ENCODE data around the gene APCDD1L. TPM values are rescaled to one million over a fixed set of nuclear protein-coding genes. Genes with fewer than 3 reads are reported as not detected.
"Not testable (repeated sequence)": the region's sequence is repeated elsewhere in the genome, so short reads cannot be mapped to it uniquely, and the experiment has no call there.

APCDD1L gene
- polyA plus RNA-seq, 1 of the 3 experiments (the other 2 are of a cell fraction): 0.99 TPM

DNA sequence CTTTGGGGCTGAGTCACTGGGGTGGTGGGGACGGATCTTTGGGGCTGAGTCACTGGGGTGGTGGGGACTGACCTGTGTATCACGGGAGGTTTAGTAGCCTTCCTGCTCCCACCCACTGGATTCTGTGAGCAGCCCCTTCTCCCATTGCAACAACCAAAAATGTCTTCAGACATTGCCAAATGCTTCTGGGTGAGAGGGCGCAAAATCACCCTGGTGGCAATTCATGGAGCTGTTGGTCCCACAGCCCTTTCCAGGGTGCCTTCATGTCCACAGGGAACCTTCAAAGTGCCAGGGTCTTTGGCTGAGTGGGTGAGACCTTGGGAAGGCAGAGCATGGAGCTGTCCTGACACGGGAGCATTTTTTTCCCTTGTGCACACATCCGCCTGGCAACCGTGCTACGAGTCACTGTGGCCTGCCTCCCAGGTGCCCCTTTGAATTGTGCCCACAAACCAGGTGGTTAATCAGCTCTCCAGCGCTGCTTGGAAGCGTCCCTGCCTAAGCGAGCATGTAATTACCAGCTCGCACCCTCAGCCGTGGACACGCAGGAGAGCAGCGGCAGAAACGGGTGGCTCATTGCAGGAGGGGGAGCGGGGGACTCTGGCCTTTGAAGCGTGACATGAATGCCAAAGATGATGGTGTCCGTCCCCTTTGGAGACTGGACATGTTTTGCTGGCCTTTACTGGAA, 27.4 kb upstream of the APCDD1L start:
- Histone ChIP-seq H3K9me3 (no peaks in the 10 kb centered on the region), H3K9me2 (no peaks in the 10 kb centered on the region), H3K4me3 (ENCODE audit: low read depth in 2 of 2, low read length in 1 of 2) (no peak overlapping the region), H2AFZ (ENCODE audit: low read depth) (no peak overlapping the region), H3K4me2 (no peak overlapping the region), H3F3A (replicated peaks; ENCODE audit: insufficient read depth) (peaks cover 11% of the 10 kb centered on the region), H3K79me2 (ENCODE audit: insufficient read depth) (no peaks in the 10 kb centered on the region), H4K20me1 (ENCODE audit: insufficient read depth) (no peaks in the 10 kb centered on the region), H3K27me3 (ENCODE audit: insufficient read depth) (no peaks in the 10 kb centered on the region), H3K36me3 (replicated peaks in 1 of 2; ENCODE audit: control insufficient read depth in 1 of 2, insufficient read depth in 2 of 2, low read length in 1 of 2) (no peaks in the 10 kb centered on the region), H3K27ac (ENCODE audit: low read depth in 2 of 2, low read length in 1 of 2) (peak overlapping the region in 1 of 2 experiments; percentile 58; a peak in 2 of 4 replicates), H3K4me1 (ENCODE audit: control insufficient read depth in 1 of 2, insufficient read depth in 2 of 2, low read depth in 1 of 2, low read length in 1 of 2) (peaks cover 7 to 16% of the 10 kb centered on the region in 2 experiments; a peak in 3 of 4 replicates), H3K9ac (no peak overlapping the region)
- 76% methylated on average over 14 of the region's 18 CpGs for WGBS (ENCODE audit: low lambda C conversion rate)
- ChIA-PET CTCF (interaction anchor here (0.6 to 1.6 kb wide), 2 partner anchors 31 to 306 kb away, joined by 3 to 4 read pairs; no protein-coding TSS in a partner anchor), POLR2A (no interaction called here)
- TF ChIP-seq RXRA (IDR thresholded peaks at IDR 0.05; ENCODE audit: borderline replicate concordance, low read depth) (no peak), SMC3 (IDR thresholded peaks at IDR 0.05; ENCODE audit: low read depth, low read length) (no peak), RFX5 (IDR thresholded peaks at IDR 0.05; ENCODE audit: low read length) (no peak), NFIC (IDR thresholded peaks at IDR 0.05; ENCODE audit: borderline replicate concordance) (no peak), GATA2 (CRISPR knock-in tag; IDR thresholded peaks at IDR 0.05) (no peak), FOXM1 (IDR thresholded peaks at IDR 0.05; ENCODE audit: low read depth) (no peak), YY1 (IDR thresholded peaks at IDR 0.05; ENCODE audit: low read depth) (no peak), NRF1 (IDR thresholded peaks at IDR 0.05; ENCODE audit: low read depth, low read length) (no peak), TCF12 (IDR thresholded peaks at IDR 0.05) (no peak), ELF1 (IDR thresholded peaks at IDR 0.05) (no peak), EP300 (IDR thresholded peaks at IDR 0.05; ENCODE audit: borderline replicate concordance in 1 of 2, low read depth in 1 of 2, low read length in 1 of 2) (no peak)
- TF ChIP-seq, protein P1, sequence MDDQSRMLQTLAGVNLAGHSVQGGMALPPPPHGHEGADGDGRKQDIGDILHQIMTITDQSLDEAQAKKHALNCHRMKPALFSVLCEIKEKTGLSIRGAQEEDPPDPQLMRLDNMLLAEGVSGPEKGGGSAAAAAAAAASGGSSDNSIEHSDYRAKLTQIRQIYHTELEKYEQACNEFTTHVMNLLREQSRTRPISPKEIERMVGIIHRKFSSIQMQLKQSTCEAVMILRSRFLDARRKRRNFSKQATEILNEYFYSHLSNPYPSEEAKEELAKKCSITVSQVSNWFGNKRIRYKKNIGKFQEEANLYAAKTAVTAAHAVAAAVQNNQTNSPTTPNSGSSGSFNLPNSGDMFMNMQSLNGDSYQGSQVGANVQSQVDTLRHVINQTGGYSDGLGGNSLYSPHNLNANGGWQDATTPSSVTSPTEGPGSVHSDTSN (IDR thresholded peaks at IDR 0.05): no peak
- TF ChIP-seq, protein P2, sequence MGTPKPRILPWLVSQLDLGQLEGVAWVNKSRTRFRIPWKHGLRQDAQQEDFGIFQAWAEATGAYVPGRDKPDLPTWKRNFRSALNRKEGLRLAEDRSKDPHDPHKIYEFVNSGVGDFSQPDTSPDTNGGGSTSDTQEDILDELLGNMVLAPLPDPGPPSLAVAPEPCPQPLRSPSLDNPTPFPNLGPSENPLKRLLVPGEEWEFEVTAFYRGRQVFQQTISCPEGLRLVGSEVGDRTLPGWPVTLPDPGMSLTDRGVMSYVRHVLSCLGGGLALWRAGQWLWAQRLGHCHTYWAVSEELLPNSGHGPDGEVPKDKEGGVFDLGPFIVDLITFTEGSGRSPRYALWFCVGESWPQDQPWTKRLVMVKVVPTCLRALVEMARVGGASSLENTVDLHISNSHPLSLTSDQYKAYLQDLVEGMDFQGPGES (IDR thresholded peaks at IDR 0.05; ENCODE audit: low read depth, low read length): no peak
- TF ChIP-seq, protein P3, sequence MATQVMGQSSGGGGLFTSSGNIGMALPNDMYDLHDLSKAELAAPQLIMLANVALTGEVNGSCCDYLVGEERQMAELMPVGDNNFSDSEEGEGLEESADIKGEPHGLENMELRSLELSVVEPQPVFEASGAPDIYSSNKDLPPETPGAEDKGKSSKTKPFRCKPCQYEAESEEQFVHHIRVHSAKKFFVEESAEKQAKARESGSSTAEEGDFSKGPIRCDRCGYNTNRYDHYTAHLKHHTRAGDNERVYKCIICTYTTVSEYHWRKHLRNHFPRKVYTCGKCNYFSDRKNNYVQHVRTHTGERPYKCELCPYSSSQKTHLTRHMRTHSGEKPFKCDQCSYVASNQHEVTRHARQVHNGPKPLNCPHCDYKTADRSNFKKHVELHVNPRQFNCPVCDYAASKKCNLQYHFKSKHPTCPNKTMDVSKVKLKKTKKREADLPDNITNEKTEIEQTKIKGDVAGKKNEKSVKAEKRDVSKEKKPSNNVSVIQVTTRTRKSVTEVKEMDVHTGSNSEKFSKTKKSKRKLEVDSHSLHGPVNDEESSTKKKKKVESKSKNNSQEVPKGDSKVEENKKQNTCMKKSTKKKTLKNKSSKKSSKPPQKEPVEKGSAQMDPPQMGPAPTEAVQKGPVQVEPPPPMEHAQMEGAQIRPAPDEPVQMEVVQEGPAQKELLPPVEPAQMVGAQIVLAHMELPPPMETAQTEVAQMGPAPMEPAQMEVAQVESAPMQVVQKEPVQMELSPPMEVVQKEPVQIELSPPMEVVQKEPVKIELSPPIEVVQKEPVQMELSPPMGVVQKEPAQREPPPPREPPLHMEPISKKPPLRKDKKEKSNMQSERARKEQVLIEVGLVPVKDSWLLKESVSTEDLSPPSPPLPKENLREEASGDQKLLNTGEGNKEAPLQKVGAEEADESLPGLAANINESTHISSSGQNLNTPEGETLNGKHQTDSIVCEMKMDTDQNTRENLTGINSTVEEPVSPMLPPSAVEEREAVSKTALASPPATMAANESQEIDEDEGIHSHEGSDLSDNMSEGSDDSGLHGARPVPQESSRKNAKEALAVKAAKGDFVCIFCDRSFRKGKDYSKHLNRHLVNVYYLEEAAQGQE (IDR thresholded peaks at IDR 0.05; ENCODE audit: low read depth, low read length): no peak
- TF ChIP-seq, protein P4, sequence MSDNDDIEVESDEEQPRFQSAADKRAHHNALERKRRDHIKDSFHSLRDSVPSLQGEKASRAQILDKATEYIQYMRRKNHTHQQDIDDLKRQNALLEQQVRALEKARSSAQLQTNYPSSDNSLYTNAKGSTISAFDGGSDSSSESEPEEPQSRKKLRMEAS (IDR thresholded peaks at IDR 0.05; ENCODE audit: low read depth): no peak
- TF ChIP-seq, protein P5, sequence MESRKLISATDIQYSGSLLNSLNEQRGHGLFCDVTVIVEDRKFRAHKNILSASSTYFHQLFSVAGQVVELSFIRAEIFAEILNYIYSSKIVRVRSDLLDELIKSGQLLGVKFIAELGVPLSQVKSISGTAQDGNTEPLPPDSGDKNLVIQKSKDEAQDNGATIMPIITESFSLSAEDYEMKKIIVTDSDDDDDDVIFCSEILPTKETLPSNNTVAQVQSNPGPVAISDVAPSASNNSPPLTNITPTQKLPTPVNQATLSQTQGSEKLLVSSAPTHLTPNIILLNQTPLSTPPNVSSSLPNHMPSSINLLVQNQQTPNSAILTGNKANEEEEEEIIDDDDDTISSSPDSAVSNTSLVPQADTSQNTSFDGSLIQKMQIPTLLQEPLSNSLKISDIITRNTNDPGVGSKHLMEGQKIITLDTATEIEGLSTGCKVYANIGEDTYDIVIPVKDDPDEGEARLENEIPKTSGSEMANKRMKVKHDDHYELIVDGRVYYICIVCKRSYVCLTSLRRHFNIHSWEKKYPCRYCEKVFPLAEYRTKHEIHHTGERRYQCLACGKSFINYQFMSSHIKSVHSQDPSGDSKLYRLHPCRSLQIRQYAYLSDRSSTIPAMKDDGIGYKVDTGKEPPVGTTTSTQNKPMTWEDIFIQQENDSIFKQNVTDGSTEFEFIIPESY (IDR thresholded peaks at IDR 0.05; ENCODE audit: borderline replicate concordance, low read depth): no peak
- DNase-seq: no peak

DNA sequence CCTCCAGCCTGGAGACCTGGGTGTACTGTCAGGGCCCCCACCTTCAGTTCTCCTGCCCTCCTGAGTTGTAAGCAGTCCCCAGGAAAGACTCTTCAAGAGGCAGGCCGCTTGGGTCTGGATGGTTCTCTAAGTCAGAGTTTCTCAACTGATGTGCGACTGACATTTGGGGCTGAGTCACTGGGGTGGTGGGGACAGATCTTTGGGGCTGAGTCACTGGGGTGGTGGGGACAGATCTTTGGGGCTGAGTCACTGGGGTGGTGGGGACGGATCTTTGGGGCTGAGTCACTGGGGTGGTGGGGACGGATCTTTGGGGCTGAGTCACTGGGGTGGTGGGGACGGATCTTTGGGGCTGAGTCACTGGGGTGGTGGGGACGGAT, 26.8 kb upstream of the APCDD1L start:
- H3K4me2 ChIP-seq; POLR2A ChIA-PET; H3F3A ChIP-seq (replicated peaks; ENCODE audit: insufficient read depth); H3K79me2 ChIP-seq (ENCODE audit: insufficient read depth); H4K20me1 ChIP-seq (ENCODE audit: insufficient read depth); H3K9me2 ChIP-seq; H3K9me3 ChIP-seq; H3K4me3 ChIP-seq (ENCODE audit: low read depth in 2 of 2, low read length in 1 of 2); H3K27me3 ChIP-seq (ENCODE audit: insufficient read depth); DNase-seq; H2AFZ ChIP-seq (ENCODE audit: low read depth); H3K9ac ChIP-seq; H3K36me3 ChIP-seq (replicated peaks in 1 of 2; ENCODE audit: control insufficient read depth in 1 of 2, insufficient read depth in 2 of 2, low read length in 1 of 2): not testable (repeated sequence)
- CTCF ChIA-PET: interaction anchor here (0.6 kb wide), 1 partner anchor 305 kb away, joined by 4 read pairs; no protein-coding TSS in a partner anchor
- H3K27ac ChIP-seq (ENCODE audit: low read depth in 2 of 2, low read length in 1 of 2): peak overlapping the region in 1 of 2 experiments; percentile 57; a peak in 1 of 4 replicates
- 14% methylated on average over 3 of the region's 6 CpGs for WGBS (ENCODE audit: low lambda C conversion rate)
- peaks cover 2 to 11% of the 10 kb centered on the region in 2 experiments; a peak in 2 of 4 replicates for H3K4me1 ChIP-seq (ENCODE audit: control insufficient read depth in 1 of 2, insufficient read depth in 2 of 2, low read depth in 1 of 2, low read length in 1 of 2)
